GM21717 (cell line): ENCODE measurements around the gene ROPN1.
"Not testable (repeated sequence)": the region's sequence is repeated elsewhere in the genome, so short reads cannot be mapped to it uniquely, and the experiment has no call there.

Experiments
- ATAC-seq: cut with Tn5 transposase; IDR thresholded peaks from one replicate; pipeline ENCODE4 v1.9.1; 2021; ENCODE audit warnings: mild to moderate bottlenecking, moderate library complexity; ENCODE audit not compliant: unreplicated experiment

ROPN1 gene

GRCh38 chr3:124001366-124001765 lies 9.4 kb upstream of the ROPN1 start:
- ATAC-seq: not testable (repeated sequence)

- ATAC-seq: no peak
These were observed 5.6 kb upstream of the ROPN1 start for GRCh38 chr3:123997543-123997942.

- no peak for ATAC-seq
These were observed 1.9 kb upstream of the ROPN1 start for GRCh38 chr3:123993818-123994217.

- ATAC-seq: no peak
These were observed 5.5 kb downstream of the ROPN1 start for GRCh38 chr3:123986427-123986826.

DNA sequence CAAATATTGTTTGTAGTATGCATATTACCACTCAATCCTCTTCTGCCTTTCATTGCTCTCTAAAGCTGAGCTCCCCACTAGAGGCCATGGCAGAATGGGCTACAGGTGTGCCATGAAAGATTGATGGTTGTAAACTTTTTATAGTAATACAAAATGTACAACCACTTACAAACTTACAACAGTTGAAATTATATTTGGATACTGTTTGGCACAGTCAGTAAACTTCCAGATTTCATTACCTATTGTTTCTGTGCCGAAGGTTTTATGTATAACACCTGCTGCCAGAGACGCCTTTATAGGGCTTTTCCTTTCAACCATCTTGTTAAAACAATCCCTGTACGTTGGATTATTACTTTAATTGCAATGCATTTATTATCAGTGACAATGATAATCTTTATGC lies 7.0 kb downstream of the ROPN1 start:
- no peak for ATAC-seq

DNA sequence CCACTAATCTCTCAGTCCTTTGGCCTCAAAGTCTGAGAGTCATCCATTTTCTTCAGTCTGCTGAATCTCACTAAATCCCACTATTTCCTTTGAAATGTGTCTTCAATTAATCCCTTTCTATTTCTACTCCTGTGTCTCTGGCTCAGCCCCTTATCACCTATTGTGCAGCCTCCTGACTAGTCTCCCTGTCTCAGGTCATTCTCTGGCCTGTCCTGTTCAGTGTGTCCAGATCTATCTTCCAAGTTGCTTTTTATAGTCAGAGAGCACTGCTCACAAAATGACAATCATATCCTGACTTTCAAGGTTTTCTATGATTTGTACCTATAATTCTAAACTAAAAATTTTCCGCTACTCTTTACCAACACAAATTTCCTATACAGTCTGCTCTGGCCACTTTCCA lies 7.6 kb downstream of the ROPN1 start:
- no peak for ATAC-seq

- not testable (repeated sequence) for ATAC-seq
These were observed 10.6 kb downstream of the ROPN1 start for GRCh38 chr3:123981317-123981716.

DNA sequence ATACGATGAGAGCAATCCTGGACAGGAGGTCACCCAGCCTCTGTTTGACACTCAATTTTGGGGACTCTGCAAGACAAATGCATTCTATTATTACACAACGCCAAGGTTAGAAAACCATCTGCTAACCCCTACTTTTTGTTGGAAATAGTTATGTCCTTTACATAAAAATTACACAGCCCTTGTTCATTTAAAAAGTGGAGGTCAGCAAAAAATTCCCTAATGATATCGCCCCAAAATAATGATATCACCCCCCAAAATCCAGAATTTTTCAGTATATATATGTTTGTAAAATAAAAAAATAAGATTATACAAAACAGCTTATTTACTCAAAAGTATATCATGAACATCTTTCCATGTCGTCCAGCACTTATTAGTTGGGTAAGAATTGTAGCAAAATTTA lies 11.4 kb downstream of the ROPN1 start:
- no peak for ATAC-seq

DNA sequence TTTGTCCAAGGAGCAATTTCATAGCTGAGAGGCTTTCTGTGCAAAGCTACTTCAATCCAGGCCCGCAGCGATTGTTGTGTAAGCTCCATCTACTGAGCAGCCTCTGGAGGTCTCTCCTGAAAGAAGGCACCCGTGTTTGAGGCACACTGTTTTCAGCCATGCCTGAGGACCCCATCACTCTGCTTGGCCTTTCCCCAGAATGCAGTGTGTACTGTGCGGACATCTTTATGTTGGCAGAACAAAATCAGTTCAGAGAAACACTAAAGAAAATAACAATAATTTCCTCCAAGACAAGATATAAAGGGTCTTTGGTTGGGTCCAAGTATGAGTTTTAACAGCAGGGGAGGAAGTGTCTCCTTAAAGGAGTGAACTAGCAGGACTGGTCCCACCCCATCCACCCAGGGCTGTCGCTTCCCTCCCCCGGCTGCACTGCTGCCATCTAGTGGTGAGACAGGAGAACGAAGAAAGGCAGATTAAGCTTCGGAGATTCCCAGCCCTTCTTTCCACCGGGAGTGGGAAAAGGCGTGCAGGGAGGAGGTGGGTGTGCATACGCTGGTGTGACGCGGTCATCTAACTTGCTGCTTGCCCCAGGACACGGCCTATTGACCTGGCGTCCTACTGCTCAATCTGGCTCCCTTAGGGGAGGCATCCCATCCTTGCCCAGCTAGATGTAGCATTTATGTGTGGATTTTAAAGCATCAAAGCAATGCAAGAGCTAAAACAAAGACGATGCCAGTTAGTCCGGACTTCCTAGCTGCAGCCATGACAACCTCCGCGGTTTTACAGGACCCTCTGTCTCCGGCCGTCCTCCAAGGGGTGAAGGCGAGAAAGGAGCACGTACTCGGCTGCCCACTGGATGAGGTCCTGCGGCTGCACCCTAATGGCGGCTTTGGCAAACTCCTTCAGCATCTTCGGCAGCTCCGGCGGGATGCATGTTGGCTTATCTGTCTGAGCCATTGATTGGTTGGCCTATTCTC lies 12.1 kb downstream of the ROPN1 start:
- not testable (repeated sequence) for ATAC-seq

- not testable (repeated sequence) for ATAC-seq
These were observed 15.0 kb downstream of the ROPN1 start for GRCh38 chr3:123976904-123977303.

GRCh38 chr3:123976181-123976898 lies 15.6 kb downstream of the ROPN1 start:
- not testable (repeated sequence) for ATAC-seq

DNA sequence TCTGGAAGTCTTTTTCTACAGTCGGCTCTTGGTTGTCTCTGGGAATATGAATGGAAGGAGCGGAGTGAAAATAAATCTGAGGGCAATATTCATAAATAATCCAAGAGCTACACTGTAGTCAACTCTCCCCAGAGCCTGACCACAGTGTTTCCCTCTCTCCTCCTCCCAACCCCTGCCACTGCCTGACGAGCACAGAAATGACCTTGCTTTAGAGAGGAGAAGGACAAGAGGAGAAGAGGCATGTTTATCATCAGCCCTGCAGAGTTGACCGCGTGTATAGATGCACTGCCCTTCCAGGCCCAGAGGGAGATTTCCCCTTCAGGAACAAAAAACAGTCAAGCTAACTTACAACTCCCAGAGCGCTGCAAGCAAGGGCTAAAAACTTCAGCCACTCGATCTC lies 16.9 kb downstream of the ROPN1 start:
- ATAC-seq: not testable (repeated sequence)

DNA sequence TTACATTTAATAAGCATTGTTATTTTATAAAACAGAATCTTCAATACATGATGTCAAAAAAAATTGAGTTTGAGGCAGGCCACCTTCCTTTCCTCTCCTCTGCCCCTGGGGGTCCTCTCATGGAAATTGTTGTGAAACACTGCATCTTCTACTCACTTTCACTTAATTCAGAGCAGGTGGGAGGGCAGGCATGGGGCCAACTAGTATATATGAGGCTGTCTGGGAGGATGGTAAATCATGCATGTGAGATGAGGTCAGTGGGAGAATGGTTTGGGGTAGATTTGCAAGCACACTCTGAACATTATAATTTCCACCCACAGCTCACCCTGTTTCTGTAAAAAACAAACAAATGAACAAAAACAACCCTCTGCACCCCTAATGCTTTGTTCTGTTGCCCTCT lies 20.5 kb downstream of the ROPN1 start:
- no peak for ATAC-seq

DNA sequence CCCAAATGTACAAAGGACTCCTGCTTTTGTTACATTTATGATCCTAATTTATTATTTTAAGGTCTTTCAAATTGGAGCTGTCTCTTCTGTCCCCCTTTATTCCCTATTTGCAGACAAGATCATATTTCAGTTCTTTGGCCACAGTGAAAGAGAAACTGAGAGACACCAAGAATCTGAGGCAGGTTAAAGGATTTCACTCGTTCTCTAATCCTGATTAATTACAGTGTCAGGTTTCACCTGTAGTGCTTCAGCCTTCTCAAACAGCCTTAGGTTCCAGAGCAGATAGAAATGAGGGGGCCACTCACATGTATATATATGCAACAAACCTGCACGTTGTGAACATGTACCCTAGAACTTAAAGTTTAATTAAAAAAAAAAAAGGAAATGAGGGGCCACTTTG lies 24.7 kb downstream of the ROPN1 start:
- not testable (repeated sequence) for ATAC-seq

GRCh38 chr3:123966799-123967198 lies 25.1 kb downstream of the ROPN1 start:
- not testable (repeated sequence) for ATAC-seq

DNA sequence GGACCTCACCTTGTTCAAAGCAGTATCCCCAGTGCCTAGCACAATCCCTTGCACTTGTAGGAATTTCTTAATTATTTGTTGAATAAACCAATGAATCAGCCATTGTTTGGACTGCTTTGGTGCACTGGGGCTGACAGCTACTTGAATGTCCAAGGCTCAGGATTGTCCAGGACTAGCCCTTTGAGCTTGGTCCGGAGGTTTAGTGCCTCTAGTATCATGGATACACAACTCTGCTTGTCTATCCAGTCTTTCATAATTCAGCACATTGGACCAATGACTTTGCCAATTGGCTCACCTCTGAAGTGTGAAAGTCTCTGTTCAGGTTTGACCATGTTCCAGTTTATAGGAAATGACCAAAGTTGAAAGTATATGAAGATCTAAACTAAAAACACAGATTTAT lies 27.1 kb downstream of the ROPN1 start:
- ATAC-seq: not testable (repeated sequence)

- no peak for ATAC-seq
These were observed 30.4 kb downstream of the ROPN1 start for GRCh38 chr3:123961508-123961856.

DNA sequence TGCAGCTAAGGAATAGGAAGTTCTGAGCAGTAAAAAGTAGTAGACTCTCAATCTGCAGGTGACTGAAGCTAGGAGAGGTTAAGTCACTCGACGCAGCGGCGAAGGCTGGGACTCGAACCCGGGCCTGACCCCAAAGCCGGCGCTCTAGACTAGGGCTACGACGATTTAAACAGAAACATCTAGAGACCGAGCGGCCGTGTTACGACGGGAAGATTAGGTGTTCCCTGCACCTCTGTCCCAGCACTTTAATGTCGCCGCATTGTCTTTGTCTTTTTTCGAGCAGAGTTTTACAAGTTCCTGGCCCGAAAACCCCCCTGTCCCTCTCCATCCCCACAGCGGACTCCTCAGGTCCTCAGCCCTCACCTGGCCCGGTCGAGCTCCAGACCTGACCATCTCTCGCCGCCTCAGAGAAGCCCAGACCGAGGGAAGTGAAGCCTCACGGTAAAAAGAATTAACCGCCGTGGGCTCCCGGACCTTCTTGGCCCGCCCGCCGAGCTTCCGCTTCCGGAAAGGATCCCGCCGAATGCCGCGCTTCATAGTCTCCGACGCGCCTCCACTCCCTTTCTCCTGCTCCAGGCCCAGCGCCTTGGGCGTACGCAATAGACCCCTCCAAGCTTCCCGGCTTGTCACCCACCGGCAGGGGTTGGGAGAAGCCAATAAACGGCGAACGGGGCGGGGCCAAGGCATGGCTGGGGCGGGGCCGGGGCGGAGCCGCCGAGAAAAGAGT lies 31.0 kb downstream of the ROPN1 start, which contains the start of gene CCDC14:
Gene CCDC14 (minus strand): TSS at position 449 of the 727 bp plus-strand sequence. CDS start 56 bp downstream, at position 393.
- peak; percentile 85 for ATAC-seq

DNA sequence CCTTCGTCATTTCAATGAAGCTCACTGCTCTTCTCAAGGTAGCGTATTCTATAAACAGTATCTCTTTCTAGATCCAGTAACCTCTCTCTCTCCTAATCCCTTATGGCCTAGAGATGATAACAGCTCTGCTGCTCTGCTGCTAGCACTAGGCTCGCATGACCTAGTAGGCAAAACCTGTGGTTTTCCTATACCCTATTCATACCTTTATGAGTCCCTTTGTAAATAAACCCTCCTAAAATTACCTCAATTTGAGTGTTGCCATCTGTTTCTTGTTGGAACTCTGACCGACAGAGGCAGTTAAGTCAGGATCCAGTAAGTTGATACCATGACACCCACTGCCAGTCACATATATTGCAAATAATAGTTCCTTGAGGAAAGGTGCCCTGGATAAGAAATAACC lies 38.2 kb downstream of the ROPN1 start:
- no peak for ATAC-seq

DNA sequence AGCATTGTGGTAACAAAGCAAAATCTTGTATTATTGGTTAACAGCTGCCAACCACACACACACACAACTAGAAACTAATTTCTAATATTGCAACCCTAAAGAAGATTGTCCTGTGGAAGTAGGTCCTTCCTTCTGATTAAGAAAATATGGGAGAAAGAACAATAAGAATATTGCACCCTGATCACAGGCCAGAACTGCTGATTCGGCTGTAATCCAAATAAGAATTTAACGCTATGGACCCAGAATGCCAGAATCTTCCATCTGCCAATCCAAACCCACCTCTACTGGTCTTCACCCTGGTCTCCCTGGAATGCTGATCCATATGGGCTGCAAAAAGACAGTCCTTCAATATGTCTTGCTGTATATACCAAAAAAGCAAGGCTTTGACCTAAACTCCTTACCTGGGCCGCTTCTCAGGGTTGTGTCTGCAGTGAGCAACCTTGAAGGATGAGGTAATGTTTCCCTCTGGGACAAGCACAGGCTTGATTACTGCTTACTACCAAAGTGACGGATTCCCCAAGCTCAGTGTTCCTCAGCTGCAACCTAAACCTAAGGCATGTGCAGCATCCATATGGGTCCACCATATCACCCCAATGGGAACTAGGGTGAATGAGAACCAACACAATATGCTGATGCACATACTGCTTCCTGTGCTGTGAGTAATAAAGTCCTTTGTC lies 38.9 kb downstream of the ROPN1 start:
- no peak for ATAC-seq
